Mesenteric fat pad (tissue), 1 donor: ENCODE measurements around the gene WARS2. TPM values are rescaled to one million over a fixed set of nuclear protein-coding genes. Genes with fewer than 3 reads are reported as not detected.

Experiments
- DNase-seq: peaks from one replicate; pipeline ENCODE4 v3.0.0-alpha.2; 2020; ENCODE audit warnings: low spot score
- total RNA-seq: library from RNA; stranded (reverse); fragmentation: NEBNext Ultra II Directional; extraction: Animal tissue kit (Norgen Biotek cat#: 25700); gene quantifications from one replicate; pipeline ENCODE4 v1.2.1, GENCODE V29; 2021
- donor health status: DM: yes; HTN: yes; CAD: no.

The WARS2 gene
- total RNA-seq, 1 donor from 2014 or later, result 14.5 TPM

DNA sequence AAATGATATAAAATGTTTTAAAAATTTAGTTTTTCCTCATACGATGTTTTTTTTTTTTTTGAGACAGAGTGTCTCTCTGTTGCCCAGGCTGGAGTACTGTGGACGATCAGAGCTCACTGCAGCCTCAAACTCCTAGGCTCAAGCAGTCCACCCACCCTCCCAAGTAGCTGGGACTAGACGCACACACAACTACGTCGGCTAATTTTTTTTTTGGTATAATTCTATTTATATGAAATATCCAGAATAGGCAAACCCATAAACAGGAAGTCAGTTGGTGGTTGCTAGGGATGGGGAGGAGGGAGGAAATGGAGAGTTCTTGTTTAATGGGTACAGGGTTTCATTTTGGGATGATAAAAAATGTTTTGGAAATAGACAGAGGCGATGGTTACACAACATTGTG lies 56.5 kb downstream of the WARS2 start:
- no peak for DNase-seq

DNA sequence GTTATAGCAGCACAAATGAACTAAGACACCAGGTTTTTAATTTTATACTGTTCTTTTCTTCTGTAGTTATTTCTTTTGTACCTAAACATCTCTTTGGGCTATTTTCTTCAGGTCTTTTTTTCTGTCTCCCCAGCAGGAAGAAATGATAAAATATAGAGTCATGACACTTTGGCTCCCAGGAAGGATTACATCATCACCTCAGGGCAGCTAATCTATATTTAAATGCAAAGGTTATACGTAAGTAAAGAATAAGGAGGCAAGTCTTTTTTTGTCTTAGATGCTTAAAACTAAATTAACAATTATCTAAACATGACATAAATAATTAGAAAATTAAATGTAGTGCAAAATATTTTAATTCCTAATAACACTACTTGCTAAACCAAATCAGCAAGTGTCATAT lies 57.0 kb downstream of the WARS2 start:
- DNase-seq, result no peak

DNA sequence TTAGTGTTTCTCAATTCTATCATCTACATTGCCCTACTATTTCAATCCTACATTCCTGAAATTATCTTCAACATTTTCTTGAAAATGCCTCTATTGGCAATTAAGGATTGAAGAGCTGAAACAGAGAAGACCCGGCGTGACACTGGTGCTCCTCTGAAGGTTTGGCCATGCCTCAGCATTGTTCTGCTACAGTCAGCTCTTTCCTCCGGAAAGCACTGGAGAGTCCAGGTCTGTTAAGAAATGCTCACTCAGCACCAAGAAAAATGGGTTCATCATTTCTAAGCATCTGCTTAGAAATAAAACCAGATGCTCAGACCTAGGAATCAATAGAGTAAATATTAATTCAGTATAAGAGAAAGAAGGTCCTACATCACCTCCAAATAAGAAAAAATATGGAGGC lies 58.8 kb downstream of the WARS2 start:
- no peak for DNase-seq

DNA sequence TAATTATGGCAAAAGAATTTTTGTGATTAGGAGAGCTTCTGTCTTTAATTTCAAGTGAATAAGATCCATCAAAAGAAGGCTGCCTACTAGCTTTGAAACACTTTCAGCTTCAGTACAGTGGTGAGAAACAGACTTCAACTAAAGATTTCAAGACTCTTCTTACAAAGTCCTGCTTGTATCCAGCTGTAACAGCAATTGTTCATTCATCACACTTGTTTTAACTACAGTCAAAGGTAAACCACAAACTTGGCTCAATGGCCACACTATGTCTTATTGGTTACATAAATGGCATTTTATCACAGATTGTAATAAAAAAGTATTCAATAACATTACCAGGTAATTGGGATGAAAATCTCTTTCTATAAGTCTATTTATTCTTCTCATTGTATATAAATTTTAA lies 59.2 kb downstream of the WARS2 start:
- no peak for DNase-seq

DNA sequence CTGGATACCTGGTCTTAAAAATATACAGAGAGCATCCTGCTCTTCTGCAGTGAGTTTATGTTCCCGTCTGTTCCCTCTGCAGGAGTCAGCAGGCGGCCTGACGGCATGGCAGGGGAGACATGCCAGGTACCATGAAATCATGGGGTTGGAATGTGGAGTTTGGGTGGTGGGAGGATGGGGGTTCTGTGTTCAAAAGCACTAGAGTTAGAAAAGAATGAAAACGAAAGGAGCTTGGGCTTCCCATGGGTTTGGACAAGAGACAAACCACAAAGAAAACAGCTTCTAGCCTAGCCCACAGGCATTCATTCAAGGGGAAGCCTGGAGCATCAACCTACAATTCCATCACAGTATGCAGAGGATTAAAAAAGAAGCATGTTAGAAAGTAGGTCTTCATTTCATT lies 59.9 kb downstream of the WARS2 start:
- DNase-seq, result no peak

DNA sequence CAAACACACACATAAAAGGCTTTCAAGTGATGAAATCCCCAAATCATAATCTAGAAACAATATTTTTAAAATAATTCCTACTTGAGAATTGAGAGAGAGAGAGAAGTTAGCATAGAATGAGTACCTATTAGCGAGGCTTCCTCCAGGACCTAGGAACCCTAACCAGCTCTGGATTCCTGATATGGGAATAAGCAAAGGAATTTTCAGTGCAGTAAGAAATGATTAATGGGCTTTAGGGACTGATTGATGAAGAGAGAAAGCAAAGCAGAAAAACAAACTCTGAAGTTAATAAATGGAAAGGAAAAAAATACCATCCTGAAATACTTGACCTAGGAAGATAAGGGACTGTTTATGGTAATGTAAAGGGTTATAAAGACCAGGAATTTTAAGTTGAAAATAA lies 60.6 kb downstream of the WARS2 start:
- no peak for DNase-seq

DNA sequence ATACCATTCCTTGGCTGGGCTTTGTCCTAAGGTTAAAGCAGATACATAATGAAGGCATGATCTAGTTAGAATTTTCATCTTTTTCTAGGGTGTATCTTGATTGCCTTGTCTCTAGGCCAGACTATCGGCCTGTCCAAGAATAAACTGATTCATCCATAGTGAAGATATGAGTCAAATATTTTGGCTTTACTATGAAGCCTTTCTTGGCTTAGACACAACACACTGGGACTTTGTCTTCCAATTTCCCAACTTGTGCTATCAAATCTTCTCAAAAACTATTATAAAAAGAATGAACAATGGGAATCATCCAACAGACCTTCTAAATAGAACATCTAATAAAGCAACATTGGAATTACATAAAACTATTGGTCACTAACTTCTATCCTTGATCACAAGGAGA lies 64.8 kb downstream of the WARS2 start:
- DNase-seq, result no peak

DNA sequence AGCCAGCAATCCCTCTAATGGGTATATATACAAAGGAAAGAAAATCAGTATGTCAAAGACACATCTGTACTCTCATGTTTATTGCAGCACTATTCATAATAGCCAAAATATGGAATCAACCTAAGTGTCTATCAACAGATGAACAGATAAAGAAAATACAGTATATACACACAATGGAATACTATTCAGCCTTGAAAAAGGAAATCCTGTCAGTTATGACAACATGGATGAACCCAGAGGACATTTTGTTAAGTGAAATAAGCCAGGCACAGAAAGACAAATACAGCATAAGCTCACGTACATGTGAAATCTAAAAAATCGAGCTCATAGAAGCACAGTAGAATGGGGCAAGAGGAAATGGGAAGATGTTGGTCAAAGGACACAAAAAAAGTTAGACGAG lies 69.1 kb downstream of the WARS2 start:
- DNase-seq, result no peak

DNA sequence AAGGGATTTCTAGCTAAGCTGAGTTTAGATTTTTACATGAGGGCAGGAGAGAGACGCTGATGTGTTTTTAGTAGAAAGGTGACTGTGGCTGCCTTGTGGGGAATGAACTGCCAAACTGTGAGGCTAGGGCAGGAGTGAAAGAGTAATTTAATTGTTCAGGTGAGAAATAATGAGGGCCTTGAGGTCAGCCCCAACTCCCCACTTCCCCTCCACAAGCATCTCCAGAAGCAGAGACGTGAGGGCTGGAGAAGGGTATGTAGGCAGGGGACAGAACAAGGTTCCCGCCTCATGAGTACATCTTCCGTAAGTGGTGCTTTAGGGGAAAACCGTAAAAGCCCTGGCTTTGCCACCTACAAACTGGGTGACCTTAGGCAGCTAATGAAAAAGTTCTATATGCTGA lies 70.8 kb downstream of the WARS2 start:
- no peak for DNase-seq

DNA sequence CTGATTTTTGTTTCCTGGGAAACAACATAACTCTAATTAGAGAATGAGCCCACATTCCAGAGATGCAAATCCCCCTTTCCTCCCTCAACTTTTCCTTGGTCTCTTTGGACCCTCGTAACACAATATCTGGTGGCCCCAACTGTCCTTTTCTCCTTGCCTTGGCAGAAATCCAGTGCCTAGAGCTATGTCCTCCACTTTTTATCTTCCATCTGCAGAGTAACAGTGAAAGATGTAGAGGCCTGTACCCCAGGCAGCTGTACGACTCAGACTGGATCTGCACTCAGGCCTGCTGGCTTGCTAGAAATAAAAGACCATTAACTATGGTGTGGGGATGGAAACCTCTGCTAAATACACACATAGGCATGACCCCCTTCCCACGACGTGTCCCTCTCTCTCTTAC lies 72.0 kb downstream of the WARS2 start:
- DNase-seq, result no peak

DNA sequence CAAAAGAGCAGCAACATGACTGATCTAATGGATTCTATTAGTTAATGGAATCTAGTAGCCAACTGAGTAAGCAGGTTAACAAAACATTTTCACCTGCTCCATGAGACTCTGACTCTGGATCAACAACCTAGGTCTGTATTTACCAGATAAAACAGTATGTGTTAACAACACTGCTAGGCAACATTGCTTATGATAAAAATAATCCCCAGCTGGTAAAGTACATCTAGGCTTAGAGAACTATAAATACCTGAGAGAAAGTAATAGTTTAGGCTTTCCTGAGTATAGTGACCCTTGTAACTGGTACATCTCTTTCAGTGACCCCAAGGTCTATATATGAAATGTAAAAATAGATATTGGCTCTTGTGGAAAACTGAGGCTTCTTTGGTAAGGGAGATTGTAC lies 78.8 kb downstream of the WARS2 start:
- DNase-seq, result no peak

DNA sequence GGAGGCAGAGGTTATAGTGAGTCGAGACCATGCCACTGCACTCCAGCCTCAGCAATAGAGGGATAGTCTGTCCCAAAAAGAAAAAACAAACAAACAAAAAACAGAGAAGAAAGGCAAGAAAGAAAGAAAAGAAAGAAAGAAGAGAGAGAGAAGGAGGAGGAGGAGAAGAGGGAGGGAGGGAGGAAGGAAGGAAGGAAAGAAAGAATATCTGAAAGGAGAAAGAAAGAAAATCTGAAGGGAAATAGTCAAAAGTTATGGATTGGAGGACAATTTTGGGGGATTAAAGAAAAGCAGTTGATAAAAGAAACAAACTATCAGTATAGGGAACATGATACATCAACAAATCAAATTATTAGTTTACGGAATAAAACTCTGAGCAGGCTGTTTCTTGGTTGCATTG lies 84.9 kb downstream of the WARS2 start:
- no peak for DNase-seq

DNA sequence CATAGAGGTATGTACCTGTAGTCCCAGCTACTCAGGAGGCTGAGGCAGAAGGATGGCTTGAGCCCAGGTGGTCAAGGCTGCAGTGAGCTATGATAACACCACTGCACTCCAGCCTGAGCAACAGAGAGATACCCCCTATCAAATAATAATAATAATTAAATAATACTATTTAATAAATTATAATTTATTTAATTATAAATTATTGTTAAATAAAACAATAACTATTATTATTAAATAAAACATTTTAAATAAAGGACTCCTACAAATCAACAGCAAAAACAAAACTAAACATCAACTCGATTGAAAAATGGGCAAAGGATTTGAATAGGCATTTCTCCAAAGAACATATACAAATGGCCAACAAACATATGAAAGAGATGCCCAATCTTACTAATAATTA lies 86.5 kb downstream of the WARS2 start:
- DNase-seq, result no peak

DNA sequence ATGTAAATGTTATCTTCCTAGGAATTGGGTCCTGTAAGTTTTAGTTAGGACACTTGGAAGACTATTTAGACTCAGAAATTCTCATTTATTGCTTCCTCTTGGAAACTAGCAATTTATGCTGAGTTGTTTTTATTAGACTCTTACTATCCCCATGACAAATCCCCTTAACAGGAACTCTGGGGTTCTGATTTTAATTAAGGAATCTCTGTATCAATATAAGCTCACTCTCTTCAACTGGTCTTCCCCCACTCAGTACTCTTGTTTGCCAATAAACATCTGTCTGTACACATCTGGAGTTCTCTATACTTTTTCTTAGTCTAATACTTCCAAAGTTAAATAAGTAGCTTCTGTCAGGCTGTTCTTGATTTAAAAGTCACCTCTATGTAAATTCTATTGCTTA lies 88.2 kb downstream of the WARS2 start:
- DNase-seq, result no peak

DNA sequence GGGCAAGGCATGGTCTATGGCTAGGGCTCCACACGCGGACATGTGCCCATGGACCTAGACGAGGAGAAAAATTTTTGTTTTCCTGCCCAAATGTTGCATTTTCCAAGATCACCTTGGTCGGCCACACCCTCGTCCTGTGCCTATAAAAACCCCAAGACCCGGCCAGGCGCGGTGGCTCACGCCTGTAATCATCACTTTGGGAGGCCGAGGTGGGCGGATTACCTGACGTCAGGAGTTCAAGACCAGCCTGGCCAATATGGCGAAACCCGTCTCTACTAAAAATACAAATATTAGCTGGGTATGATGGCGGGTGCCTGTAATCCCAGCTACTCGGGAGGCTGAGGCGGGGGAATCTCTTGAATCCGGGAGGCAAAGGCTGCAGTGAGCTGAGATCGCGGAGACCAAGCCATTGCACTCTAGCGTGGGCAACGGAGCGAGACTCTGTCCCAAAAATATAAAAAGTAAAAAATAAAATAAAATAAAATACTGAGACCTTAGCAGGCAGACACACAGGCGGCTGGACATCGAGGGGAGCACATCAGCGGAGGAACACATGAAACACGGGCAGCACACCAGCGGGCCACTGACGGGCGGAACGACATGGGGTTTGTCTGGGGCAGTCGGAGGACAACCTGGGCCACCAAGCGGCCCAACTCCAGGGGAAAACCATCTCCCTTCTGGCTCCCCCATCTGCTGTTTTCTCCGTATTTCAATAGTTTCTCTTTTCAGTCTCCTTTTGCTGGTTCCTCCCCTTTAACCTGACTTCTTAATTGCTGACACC lies 91.6 kb downstream of the WARS2 start:
- DNase-seq, result no peak

DNA sequence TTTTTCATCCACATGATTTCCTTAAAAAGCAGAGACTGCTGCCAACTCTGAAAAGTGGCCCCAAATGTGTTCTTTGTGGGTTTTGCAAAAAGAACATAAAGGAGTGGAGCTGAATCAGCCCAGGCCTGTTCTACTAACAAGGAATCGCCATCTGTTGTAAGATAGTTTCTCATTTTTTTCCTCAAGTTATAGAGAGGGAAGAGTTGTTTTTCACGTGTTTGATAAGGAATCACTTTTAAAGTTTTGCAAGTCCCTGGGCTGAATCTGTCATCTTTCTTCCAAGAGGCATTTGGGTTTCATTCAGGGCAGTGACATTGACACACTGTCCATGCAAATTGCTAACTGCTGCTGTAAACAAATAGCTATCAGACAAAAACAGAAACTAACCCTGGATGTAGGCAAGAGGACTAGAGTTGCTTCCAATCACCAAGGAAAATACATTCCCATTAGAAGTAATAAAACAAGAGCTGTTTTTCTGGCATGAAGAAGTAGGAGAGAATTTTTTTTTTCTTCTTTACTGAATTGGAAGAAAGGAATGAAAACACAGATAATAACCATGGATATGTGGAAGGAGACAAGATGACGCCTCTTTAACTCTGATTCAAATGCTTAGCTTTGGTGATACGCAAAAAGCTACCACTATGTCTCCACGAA lies 93.5 kb downstream of the WARS2 start:
- no peak for DNase-seq

DNA sequence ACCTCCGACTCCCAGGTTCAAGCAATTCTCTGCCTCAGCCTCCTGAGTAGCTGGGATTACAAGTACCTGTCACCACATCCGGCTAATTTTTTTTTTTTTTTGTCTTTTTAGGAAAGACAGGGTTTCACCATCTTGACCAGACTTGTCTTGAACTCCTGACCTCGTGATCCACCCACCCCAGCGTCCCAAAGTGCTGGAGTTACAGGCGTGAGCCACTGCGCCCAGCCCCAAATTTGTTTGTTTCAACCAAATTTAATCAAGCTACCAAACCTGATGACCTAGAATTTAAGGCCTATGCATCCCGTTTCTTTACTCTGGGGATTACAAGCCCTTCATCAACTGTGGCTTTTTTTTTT lies 94.0 kb downstream of the WARS2 start:
- no peak for DNase-seq

DNA sequence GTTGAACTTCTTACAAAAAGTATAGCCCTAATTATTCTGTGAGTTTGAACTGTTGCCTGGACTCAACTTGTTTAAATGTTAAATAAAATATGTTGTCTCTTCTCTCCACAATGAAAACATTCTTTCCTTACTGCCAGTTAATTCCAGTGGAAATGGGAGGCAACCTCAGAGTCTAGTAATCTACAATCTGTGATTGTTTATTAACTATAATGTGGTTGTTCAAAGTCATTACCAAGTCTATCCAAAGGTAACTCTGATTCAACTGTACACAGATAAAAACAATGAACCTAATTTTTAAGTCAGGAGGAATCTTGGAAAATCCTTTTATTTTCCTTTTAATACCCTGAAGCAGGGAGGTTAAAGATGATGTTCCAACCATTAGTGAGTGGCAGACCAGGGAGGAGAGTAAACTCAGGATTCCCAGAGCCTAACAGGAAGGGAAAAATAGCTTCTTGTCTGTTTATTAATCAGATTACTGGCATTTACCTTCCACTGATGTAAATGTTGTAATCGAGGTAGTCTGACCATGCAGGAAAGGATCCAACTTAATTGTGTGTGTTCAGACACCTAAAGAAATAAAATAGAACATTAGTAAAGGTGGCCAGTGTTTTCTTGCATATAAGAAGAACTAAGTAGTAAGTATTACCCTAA lies 95.2 kb downstream of the WARS2 start:
- no peak for DNase-seq

DNA sequence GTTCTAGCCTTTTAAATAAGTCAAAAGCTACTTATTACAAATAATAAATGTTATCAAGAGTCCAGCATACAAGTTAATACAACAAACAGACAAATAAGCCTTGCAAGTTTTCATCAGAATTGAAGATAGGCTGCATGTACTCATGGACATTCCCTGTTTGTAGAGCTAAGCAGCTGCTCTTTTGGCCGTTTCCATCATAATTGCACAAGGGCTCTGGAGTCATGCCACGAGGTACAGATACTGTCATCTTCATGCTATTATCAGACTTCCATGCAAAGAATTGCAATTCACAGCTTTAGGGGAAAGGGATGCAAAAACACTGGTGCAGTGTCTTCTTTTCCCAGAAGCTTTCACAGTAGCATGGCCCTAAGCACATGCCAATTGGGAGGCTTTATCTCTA lies 99.5 kb downstream of the WARS2 start:
- DNase-seq, result no peak

DNA sequence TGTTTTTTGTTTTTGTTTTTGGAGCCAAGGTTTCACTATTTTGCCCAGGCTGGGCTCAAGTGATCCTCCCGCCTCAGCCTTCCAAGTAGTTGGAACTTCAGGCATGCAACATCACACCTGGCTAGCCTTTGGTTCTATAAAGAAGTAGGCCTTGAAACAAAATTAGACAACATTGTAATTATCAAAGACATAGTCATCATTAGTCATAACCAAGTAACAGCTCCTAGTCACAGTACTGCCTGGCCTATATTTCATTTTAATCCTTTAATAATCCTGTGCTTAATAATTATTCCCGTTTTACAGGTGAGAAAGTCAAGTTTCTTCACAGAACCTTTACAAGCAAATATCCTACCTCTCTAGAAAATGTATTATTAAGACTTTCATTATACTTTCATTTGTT lies 100.0 kb downstream of the WARS2 start:
- no peak for DNase-seq

DNA sequence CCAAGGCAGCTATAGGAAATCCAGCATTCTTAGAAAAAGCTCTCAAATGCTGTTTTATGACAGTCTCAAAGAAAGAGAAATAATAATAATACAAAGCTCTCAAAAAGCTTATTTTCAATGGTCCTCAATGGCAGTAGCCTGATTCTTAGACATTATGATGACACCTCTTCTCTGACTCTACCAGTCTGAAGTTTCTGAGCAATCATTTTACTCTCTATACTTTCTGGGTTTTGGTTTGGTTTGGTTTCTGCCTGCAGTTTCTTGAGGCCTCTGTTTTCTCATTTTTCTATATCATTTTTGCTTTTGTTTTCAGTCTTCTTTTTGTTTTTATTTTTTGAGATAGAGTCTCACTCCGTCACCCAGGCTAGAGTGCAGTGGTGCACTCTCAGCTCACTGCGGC lies 102.1 kb downstream of the WARS2 start:
- DNase-seq, result no peak

DNA sequence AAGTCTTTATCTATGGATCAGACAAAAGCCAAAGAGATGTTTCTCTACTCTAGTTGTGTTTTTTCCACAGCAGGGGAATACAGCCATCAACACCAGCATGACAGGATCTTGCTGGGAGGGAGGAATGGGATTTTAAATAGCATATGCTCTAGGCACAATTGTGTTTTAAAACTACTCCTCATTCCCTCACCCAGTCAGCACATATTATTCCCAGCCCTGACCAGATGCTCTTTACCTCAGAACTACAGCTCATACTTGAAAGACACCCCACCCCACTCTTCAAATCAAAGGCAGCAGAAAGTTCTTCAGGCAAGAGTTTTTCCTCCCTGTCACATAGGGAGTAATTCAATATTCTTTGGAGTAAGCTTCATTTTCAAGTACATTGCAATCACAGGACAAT lies 106.1 kb downstream of the WARS2 start:
- DNase-seq, result no peak

DNA sequence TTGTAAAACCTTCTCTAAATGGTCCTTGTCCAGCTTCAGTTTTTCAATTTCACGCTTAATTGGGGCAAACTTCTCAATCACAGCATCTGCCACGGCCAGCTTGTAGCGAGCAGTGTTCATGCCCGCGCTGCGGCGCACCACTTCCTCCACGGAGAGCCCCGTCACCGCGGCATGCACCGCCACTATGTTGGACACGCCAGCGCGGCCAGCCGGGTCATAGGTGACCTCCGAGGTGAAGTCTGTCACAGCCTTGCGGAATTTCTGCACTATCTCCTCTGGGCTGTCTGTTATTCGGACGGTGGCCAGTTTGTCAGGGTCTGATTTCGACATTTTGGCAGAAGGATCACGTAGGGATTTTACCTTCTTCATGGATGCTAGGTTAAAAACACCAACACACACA lies 107.5 kb downstream of the WARS2 start:
- no peak for DNase-seq
